Stimulated activated CD8-positive, alpha-beta memory T cell treated with anti-CD3 and anti-CD28 coated beads, Interleukin-7, amount 100 ng/mL, for 24 hours (primary cell): Measurements from ENCODE around the gene PCDH9.

Experiments
- DNase-seq: peaks from one replicate; pipeline ENCODE4 v3.0.0-alpha.2; 2020; ENCODE audit warnings: low read depth

The PCDH9 gene

DNA sequence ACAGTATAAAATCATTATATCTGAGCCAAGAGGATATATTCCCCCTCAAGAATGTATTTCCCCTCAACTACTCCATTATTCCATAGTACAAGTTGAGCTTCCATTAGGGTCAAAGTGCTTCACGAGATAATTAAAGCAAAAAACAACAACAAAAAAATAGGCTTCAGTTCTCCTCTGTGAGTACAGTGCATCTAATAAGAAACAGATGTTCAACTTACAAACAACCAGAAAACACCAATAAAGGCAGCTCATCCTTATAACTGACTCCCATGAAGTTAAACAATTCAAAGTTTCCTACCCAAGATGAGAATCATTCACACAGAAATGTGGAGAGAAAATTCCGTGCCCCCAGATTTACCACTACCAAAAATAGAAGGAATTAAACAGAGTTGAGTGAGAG lies 854.4 kb downstream of the PCDH9 start:
- DNase-seq, result no peak

GRCh38 chr13:66369666-66370065 lies 860.5 kb downstream of the PCDH9 start:
- DNase-seq, result no peak

GRCh38 chr13:66367356-66367755 lies 862.8 kb downstream of the PCDH9 start:
- DNase-seq, result no peak

GRCh38 chr13:66365101-66365500 lies 865.0 kb downstream of the PCDH9 start:
- no peak for DNase-seq

GRCh38 chr13:66364346-66364745 lies 865.8 kb downstream of the PCDH9 start:
- no peak for DNase-seq

GRCh38 chr13:66362485-66362884 lies 867.7 kb downstream of the PCDH9 start:
- no peak for DNase-seq

GRCh38 chr13:66359910-66360552 lies 870.1 kb downstream of the PCDH9 start:
- no peak for DNase-seq

DNA sequence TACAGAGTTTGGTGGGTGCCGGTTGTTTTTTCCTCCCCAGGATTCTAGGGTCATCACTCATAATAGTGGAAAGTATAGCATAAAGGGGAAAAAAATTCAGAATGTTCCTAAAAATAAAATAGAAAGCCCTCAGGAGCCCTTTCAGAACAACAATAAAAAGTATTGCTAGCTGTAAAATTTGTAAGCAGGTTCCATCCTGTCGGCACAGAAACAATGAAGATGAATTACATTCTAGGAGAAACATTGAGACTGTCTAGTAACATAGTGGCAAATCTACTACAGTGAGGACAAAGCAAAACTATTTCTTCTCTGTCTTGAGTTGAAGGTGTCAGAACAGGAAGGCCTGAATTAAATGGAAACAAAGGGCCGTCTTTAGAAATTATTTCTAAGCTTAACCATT lies 870.7 kb downstream of the PCDH9 start:
- no peak for DNase-seq

DNA sequence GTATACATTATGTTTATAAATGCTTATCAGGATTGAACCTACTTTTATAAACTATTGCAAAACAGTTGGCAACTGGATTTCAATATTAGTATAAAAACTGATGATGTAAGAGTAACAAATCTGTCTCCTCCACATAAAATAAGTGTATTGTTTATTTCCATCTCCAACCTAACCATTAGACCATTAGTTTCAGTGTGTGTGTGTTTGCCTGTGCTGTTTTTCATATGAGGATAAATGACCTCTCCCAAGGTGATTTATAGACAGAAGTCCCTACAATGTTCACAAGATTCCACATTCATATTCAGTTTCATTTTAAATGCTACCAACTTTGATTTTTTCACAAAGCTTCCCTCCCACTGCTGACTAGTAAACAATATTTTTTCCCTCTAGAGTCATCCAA lies 871.6 kb downstream of the PCDH9 start:
- no peak for DNase-seq

GRCh38 chr13:66357463-66357862 lies 872.7 kb downstream of the PCDH9 start:
- no peak for DNase-seq

DNA sequence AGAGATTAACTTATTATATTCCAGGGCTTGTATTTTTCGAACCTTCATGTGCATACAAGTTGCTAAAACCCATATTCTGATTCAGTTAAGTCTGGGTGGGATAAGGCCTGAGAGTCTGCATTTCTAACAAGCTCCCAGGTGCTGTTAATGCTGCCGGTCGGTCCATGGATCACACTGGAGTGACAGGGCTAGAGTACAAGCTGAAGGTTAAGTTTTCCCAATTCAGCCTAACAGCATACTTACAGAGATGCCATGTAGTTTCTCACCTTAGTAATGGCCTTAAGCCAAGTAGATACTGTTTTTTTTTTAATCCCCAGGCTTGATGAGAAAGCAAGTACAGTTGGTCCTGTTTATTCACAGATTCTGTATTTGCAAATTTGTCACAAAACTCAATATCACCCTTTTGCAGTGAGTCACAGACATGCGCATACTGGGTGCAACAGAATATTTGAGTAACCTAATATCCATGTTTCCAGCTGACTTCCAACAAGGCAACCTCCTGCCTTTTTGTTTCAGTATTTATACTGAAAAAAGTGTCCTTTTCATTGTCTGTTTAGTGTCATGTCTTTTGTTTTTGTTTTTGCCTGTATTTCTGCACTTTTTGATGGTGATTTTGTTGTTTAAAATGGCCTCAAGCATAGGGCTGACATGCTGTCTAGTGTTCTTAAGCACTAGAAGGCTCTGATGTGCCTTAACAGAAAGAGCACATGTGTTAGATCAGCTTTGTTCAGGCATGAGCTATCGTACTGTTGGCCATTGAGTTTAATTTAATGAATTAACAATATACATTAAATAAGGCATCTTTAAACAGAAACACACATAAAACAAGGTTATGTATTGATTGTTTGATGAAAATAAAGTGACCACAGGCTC lies 875.0 kb downstream of the PCDH9 start:
- no peak for DNase-seq

- DNase-seq, result no peak
Observed at GRCh38 chr13:66353664-66354063, 876.5 kb downstream of the PCDH9 start.

DNA sequence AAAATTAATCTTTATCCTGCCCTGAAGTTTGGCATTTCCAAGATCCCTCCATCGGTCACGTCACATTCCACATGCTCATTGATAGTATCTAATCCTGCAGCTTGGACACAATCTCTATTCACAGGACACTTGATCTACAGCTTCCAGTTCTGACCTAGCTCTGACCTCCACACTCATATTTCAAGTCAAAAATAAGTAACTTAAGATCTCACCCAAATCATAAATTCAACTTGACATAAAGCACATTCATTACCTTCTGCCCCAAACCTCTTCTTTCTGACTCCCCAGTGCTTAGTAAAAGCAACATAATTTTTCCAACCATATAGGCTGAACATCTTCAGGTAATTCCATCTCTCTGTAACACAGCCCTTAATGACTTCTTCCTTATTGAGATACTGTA lies 880.2 kb downstream of the PCDH9 start:
- DNase-seq, result no peak

GRCh38 chr13:66348745-66349690 lies 881.1 kb downstream of the PCDH9 start:
- no peak for DNase-seq

DNA sequence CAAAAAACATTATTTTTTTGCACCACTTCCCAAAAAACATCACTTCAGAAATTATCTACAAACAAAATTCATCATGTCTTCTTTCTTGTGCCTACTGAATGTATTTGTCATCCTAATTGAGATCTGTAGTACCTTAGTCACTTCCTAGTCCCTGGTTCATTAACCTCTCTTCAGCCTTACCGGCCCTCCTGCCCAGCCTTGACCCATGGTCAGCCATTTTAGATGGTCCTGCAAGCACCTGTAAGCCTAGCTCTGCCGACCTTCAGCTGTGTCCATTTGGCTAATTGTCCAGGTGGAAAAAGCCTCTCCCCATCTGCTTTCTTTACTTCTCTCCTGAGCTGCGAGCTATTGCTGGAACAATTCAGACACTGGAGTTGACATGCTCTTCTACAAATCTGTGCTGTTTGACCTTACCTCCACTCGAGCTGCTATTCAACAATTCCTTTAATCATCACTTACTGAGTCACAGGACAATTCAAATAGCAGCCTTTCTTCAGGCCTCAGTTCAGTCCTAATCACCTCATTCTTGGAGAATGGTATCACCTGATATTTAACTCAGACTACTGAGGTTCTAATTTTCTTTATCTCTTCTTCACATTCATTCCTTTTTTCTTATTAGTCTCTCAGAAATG lies 882.5 kb downstream of the PCDH9 start:
- no peak for DNase-seq

DNA sequence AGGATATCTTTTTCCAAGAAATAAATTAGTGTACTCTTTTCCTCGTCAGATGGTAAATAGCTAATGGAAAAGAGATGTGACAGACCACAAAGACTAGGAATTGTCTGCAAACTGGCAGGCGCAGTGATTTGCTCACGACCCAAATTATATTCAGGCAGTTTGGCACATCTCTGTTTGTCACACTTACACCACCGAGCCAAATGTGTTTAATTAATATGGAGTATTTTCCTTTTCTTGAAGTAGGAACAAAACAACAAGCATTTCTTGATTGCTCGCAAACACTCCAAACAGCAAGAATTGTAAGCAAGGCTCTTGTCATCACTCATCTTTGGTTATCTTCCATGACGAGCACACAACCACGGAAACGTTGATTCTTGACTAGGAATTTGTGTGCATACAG lies 884.2 kb downstream of the PCDH9 start:
- DNase-seq, result no peak

GRCh38 chr13:66345518-66345810 lies 884.7 kb downstream of the PCDH9 start:
- DNase-seq, result no peak

- DNase-seq, result no peak
Observed at GRCh38 chr13:66344805-66345517, 885.2 kb downstream of the PCDH9 start.

DNA sequence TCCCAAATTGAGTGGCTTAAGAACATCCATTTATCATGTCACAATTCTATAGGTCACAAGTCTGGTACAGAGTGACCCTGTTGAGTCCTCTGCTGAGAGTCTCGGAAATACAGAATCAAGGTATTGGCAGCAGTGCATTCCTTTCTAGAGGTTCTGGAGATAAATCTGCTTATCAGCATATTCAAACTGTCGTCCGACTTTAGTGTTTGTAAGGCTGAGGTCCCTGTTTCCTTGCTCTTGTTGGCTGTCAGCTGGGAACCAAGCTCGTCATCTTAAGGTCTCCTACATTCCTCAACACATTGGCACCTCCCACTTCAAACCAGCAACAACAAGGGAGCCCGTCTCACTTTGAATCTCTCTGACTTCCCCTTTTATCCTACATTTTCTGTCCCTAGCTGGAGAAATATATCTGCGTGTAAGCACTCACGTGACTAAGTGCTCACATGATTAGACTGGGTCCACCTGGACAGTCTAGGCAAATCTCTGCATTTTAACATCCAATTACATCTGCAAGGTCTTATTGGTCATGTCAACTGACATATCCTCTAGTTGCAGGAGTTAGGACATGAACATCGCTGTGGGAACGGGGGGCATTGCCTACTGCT lies 886.8 kb downstream of the PCDH9 start:
- no peak for DNase-seq

DNA sequence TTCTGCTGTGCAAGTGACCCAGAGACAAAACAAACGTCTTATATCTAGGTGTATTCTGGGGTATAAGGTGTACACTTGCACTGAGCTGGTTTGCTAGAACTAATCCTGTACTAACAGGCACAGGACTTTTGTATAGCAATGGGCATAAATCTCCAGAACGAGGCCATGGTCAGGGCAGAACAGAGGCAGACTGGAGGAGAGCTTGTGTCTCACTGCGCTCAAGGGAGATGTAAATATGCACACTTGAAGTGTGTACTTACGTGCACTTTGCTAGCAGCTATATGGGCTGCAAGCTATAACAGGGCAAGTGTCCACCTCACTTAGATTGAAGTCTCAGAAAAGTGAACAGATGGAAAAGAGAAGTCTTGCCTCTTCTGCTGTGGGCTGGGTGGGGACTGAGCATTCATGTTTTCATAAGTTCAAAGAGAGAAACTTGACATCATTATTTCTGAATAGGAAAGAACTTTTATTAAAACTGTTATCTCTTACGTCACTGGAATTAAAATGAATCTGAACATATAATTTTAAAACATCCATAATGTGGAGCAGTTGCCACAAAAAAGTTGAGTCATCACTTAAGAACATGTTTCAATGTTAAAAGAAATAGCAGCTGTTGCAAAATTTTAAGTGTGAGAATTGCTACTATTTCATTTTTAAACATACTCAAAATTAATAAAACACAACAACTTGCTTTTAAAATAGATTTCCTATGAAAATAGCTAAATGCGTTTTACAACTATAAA lies 888.3 kb downstream of the PCDH9 start:
- DNase-seq, result no peak
